Dedifferentiated amniotic fluid mesenchymal stem cell (primary cell): ENCODE data around the gene CXXC5.

Experiments used
- DNase-seq: peaks from one replicate; pipeline ENCODE4 v3.0.0-alpha.2; 2016; ENCODE audit errors: extremely low spot score

The CXXC5 gene

GRCh38 chr5:139666551-139666950, 18.4 kb downstream of the CXXC5 start:
- DNase-seq, result no peak

GRCh38 chr5:139667001-139667729, 19.0 kb downstream of the CXXC5 start:
- no peak for DNase-seq

GRCh38 chr5:139667730-139668063, 19.5 kb downstream of the CXXC5 start:
- no peak for DNase-seq

GRCh38 chr5:139668064-139668880, 20.1 kb downstream of the CXXC5 start:
- peak; percentile 39 for DNase-seq

GRCh38 chr5:139668924-139669661, 20.9 kb downstream of the CXXC5 start:
- DNase-seq, result no peak

GRCh38 chr5:139669662-139670368, 21.7 kb downstream of the CXXC5 start:
- DNase-seq, result no peak

GRCh38 chr5:139670369-139671095, 22.4 kb downstream of the CXXC5 start:
- no peak for DNase-seq

GRCh38 chr5:139671096-139671841, 23.1 kb downstream of the CXXC5 start:
- no peak for DNase-seq

- no peak for DNase-seq
Observed at GRCh38 chr5:139675213-139675612, 27.1 kb downstream of the CXXC5 start.

- DNase-seq, result no peak
Observed at GRCh38 chr5:139675825-139676224, 27.7 kb downstream of the CXXC5 start.

GRCh38 chr5:139676406-139676805, 28.3 kb downstream of the CXXC5 start:
- no peak for DNase-seq

GRCh38 chr5:139676951-139677735, 29.0 kb downstream of the CXXC5 start:
- no peak for DNase-seq

- DNase-seq, result no peak
Observed at GRCh38 chr5:139677736-139678613, 29.8 kb downstream of the CXXC5 start.

GRCh38 chr5:139678751-139679750, 30.9 kb downstream of the CXXC5 start:
- peak; percentile 54 for DNase-seq

- DNase-seq, result no peak
Observed at GRCh38 chr5:139680368-139681111, 32.4 kb downstream of the CXXC5 start.

GRCh38 chr5:139681112-139681458, 32.9 kb downstream of the CXXC5 start:
- DNase-seq, result no peak

GRCh38 chr5:139681466-139681865, 33.3 kb downstream of the CXXC5 start:
- DNase-seq, result no peak
